ENCODE results near the gene BPHL. TPM values are rescaled to one million over a fixed set of nuclear protein-coding genes. Genes with fewer than 3 reads are reported as not detected.

Gene BPHL
- total and polyA plus RNA-seq, 2 experiments from 2014 or later = 22.8 to 45.5 TPM

DNA sequence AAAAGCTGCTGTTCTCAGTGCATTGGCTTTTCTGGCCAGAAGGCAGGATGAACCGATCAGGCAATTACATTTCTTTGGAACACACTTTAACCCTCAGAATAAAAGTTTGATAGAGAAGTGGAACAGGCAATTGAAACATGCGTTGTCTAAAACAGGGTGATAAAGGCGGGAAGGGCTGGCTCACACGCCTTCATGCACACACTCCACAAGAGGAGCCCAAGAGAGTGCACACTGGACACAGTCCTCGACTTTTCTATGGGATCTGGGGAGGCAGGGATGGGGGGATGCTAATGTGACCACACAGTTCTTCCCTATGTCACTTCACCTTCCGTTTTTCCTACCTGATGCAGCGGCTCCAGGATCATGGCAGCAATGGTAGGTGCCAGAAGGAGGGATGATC lies 69.8 kb downstream of the BPHL start:
- DNase-seq (ENCODE audit: low spot score) (no peak), ATAC-seq (no peak)
- H3K27ac Mint-ChIP-seq = no peak overlapping the region
- no peak overlapping the region for H3K4me3 Mint-ChIP-seq
- peaks cover 6% of the 10 kb centered on the region for H3K36me3 Mint-ChIP-seq (ENCODE audit: low read depth)
- no peak overlapping the region for H2AFZ ChIP-seq
- TF ChIP-seq STAT1 (IDR thresholded peaks at IDR 0.05; ENCODE audit: unreplicated experiment) (no peak), ZNF331 (CRISPR knock-in tag; IDR thresholded peaks at IDR 0.05; ENCODE audit: low read depth) (no peak), EZH2 (IDR thresholded peaks at IDR 0.05; ENCODE audit: low read depth, unreplicated experiment) (no peak), CREB1 (CRISPR knock-in tag; IDR thresholded peaks at IDR 0.05; ENCODE audit: low read depth) (no peak), ZNF114 (CRISPR knock-in tag; IDR thresholded peaks at IDR 0.05) (no peak), EZH2phosphoT487 (IDR thresholded peaks at IDR 0.05; ENCODE audit: unreplicated experiment) (no peak), POLR2AphosphoS5 (IDR thresholded peaks at IDR 0.05; ENCODE audit: low read depth) (no peak), CTCF (conservative IDR thresholded peaks at IDR 0.05; ENCODE audit: low read depth in 2 of 2) (no peak), NANOG (IDR thresholded peaks at IDR 0.05; ENCODE audit: borderline replicate concordance) (no peak), JUNB (IDR thresholded peaks at IDR 0.05; ENCODE audit: unreplicated experiment) (no peak)
- TF ChIP-seq, protein P1, sequence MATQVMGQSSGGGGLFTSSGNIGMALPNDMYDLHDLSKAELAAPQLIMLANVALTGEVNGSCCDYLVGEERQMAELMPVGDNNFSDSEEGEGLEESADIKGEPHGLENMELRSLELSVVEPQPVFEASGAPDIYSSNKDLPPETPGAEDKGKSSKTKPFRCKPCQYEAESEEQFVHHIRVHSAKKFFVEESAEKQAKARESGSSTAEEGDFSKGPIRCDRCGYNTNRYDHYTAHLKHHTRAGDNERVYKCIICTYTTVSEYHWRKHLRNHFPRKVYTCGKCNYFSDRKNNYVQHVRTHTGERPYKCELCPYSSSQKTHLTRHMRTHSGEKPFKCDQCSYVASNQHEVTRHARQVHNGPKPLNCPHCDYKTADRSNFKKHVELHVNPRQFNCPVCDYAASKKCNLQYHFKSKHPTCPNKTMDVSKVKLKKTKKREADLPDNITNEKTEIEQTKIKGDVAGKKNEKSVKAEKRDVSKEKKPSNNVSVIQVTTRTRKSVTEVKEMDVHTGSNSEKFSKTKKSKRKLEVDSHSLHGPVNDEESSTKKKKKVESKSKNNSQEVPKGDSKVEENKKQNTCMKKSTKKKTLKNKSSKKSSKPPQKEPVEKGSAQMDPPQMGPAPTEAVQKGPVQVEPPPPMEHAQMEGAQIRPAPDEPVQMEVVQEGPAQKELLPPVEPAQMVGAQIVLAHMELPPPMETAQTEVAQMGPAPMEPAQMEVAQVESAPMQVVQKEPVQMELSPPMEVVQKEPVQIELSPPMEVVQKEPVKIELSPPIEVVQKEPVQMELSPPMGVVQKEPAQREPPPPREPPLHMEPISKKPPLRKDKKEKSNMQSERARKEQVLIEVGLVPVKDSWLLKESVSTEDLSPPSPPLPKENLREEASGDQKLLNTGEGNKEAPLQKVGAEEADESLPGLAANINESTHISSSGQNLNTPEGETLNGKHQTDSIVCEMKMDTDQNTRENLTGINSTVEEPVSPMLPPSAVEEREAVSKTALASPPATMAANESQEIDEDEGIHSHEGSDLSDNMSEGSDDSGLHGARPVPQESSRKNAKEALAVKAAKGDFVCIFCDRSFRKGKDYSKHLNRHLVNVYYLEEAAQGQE (IDR thresholded peaks at IDR 0.05; ENCODE audit: unreplicated experiment) = no peak
- TF ChIP-seq, protein P2, sequence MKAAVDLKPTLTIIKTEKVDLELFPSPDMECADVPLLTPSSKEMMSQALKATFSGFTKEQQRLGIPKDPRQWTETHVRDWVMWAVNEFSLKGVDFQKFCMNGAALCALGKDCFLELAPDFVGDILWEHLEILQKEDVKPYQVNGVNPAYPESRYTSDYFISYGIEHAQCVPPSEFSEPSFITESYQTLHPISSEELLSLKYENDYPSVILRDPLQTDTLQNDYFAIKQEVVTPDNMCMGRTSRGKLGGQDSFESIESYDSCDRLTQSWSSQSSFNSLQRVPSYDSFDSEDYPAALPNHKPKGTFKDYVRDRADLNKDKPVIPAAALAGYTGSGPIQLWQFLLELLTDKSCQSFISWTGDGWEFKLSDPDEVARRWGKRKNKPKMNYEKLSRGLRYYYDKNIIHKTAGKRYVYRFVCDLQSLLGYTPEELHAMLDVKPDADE (IDR thresholded peaks at IDR 0.05) = no peak
- TF ChIP-seq, protein P3, sequence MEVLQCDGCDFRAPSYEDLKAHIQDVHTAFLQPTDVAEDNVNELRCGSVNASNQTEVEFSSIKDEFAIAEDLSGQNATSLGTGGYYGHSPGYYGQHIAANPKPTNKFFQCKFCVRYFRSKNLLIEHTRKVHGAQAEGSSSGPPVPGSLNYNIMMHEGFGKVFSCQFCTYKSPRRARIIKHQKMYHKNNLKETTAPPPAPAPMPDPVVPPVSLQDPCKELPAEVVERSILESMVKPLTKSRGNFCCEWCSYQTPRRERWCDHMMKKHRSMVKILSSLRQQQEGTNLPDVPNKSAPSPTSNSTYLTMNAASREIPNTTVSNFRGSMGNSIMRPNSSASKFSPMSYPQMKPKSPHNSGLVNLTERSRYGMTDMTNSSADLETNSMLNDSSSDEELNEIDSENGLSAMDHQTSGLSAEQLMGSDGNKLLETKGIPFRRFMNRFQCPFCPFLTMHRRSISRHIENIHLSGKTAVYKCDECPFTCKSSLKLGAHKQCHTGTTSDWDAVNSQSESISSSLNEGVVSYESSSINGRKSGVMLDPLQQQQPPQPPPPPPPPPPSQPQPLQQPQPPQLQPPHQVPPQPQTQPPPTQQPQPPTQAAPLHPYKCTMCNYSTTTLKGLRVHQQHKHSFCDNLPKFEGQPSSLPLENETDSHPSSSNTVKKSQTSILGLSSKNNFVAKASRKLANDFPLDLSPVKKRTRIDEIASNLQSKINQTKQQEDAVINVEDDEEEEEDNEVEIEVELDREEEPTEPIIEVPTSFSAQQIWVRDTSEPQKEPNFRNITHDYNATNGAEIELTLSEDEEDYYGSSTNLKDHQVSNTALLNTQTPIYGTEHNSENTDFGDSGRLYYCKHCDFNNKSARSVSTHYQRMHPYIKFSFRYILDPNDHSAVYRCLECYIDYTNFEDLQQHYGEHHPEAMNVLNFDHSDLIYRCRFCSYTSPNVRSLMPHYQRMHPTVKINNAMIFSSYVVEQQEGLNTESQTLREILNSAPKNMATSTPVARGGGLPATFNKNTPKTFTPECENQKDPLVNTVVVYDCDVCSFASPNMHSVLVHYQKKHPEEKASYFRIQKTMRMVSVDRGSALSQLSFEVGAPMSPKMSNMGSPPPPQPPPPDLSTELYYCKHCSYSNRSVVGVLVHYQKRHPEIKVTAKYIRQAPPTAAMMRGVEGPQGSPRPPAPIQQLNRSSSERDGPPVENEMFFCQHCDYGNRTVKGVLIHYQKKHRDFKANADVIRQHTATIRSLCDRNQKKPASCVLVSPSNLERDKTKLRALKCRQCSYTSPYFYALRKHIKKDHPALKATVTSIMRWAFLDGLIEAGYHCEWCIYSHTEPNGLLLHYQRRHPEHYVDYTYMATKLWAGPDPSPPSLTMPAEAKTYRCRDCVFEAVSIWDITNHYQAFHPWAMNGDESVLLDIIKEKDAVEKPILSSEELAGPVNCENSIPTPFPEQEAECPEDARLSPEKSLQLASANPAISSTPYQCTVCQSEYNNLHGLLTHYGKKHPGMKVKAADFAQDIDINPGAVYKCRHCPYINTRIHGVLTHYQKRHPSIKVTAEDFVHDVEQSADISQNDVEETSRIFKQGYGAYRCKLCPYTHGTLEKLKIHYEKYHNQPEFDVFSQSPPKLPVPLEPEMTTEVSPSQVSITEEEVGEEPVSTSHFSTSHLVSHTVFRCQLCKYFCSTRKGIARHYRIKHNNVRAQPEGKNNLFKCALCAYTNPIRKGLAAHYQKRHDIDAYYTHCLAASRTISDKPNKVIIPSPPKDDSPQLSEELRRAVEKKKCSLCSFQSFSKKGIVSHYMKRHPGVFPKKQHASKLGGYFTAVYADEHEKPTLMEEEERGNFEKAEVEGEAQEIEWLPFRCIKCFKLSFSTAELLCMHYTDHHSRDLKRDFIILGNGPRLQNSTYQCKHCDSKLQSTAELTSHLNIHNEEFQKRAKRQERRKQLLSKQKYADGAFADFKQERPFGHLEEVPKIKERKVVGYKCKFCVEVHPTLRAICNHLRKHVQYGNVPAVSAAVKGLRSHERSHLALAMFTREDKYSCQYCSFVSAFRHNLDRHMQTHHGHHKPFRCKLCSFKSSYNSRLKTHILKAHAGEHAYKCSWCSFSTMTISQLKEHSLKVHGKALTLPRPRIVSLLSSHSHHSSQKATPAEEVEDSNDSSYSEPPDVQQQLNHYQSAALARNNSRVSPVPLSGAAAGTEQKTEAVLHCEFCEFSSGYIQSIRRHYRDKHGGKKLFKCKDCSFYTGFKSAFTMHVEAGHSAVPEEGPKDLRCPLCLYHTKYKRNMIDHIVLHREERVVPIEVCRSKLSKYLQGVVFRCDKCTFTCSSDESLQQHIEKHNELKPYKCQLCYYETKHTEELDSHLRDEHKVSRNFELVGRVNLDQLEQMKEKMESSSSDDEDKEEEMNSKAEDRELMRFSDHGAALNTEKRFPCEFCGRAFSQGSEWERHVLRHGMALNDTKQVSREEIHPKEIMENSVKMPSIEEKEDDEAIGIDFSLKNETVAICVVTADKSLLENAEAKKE (CRISPR knock-in tag; IDR thresholded peaks at IDR 0.05) = no peak
- H3K36me3 ChIP-seq (ENCODE audit: insufficient read depth) = no peaks in the 10 kb centered on the region
- no peak overlapping the region for H3K27ac ChIP-seq (ENCODE audit: low read depth)
- H3K27me3 ChIP-seq (ENCODE audit: insufficient read depth) = no peaks in the 10 kb centered on the region
- peaks cover 6% of the 10 kb centered on the region; the same call in 1 of the 2 replicates for H3F3A ChIP-seq (replicated peaks; ENCODE audit: low read depth)
- H4K20me1 ChIP-seq (replicated peaks; ENCODE audit: insufficient read depth) = no peaks in the 10 kb centered on the region
- H3K9me2 ChIP-seq (ENCODE audit: insufficient read depth) = peaks cover 17% of the 10 kb centered on the region; the same call in 1 of the 2 replicates
- H3K9me3 Mint-ChIP-seq = peaks cover 6% of the 10 kb centered on the region; the same call in 2 of the 3 replicates
- peaks cover 17% of the 10 kb centered on the region for H3K27me3 Mint-ChIP-seq (ENCODE audit: insufficient read depth, low read depth, poor library complexity)
- no peak overlapping the region for H3K4me2 ChIP-seq
- peaks cover 7% of the 10 kb centered on the region for H3K4me1 ChIP-seq (ENCODE audit: insufficient read depth)
- H3K4me3 ChIP-seq = no peak overlapping the region
- no peaks in the 10 kb centered on the region for H3K79me2 ChIP-seq (replicated peaks; ENCODE audit: insufficient read depth)
- peaks cover 12% of the 10 kb centered on the region for H3K4me1 Mint-ChIP-seq
